DND-41 (cell line): ENCODE data around the gene UPF3A.

Experiments used
- ATAC-seq: fragments of 200-7000 bp; cut with Tn5 transposase; 3 replicates; pipeline ENCODE4 v1.9.1; 2021; ENCODE audit warnings: low read depth; ENCODE audit not compliant: insufficient read depth
- DNase-seq: peaks from one replicate; pipeline ENCODE4 v3.0.0-alpha.2; 2020
- H2AFZ ChIP-seq: 2 replicates; pipeline ENCODE4 v1.6.0; 2012; ENCODE audit warnings: low read depth, low read length
- H3K27ac ChIP-seq: 2 replicates; pipeline ENCODE4 v1.5.1; 2012; ENCODE audit warnings: low read length, inconsistent platforms
- H3K27me3 ChIP-seq: fragments of 200-600 bp; sonication (generic); 2 replicates; pipeline ENCODE4 v1.6.0; 2012; ENCODE audit warnings: low read length, mild to moderate bottlenecking, inconsistent platforms; ENCODE audit not compliant: insufficient read depth, poor library complexity
- H3K36me3 ChIP-seq: 2 replicates; pipeline ENCODE4 v1.5.1; 2012; ENCODE audit warnings: low read length, inconsistent platforms; ENCODE audit not compliant: insufficient read depth
- H3K4me1 ChIP-seq: 2 replicates; pipeline ENCODE4 v1.5.1; 2012; ENCODE audit warnings: mild to moderate bottlenecking, low read length; ENCODE audit not compliant: insufficient read depth
- H3K4me2 ChIP-seq: 2 replicates; pipeline ENCODE4 v1.6.0; 2012; ENCODE audit warnings: mild to moderate bottlenecking, moderate library complexity, low read length, inconsistent platforms; ENCODE audit not compliant: insufficient read depth
- H3K4me3 ChIP-seq, 2 experiments: fragments of 200-600 bp in 1 of 2; shearing (Covaris generic) in 1 of 2; 2 replicates each; pipeline ENCODE4 v1.5.1; 2012 to 2016; ENCODE audit warnings: inconsistent platforms in 2 of 2, low read length in 2 of 2, mild to moderate bottlenecking in 2 of 2, low read depth in 1 of 2, moderate library complexity in 1 of 2
- H3K79me2 ChIP-seq: 2 replicates; pipeline ENCODE4 v1.6.0; 2012; ENCODE audit warnings: low read length, inconsistent platforms; ENCODE audit not compliant: insufficient read depth
- H3K9ac ChIP-seq: 2 replicates; pipeline ENCODE4 v1.6.0; 2012; ENCODE audit warnings: low read depth, mild to moderate bottlenecking, inconsistent platforms, low read length, moderate library complexity
- H3K9me3 ChIP-seq: 2 replicates; pipeline ENCODE4 v1.5.1; 2012; ENCODE audit warnings: low read length, moderate library complexity, mild to moderate bottlenecking, inconsistent platforms; ENCODE audit not compliant: insufficient read depth, severe bottlenecking
- H4K20me1 ChIP-seq: 2 replicates; pipeline ENCODE4 v1.6.0; 2012; ENCODE audit warnings: low read length; ENCODE audit not compliant: insufficient read depth
- EZH2 ChIP-seq: IDR thresholded peaks from 3 replicates; pipeline ENCODE4 v1.6.1; 2012; ENCODE audit warnings: borderline replicate concordance, low read depth, mild to moderate bottlenecking, moderate library complexity, low read length, inconsistent platforms; ENCODE audit not compliant: severe bottlenecking
- TF ChIP-seq, protein P1 (sequence below): IDR thresholded peaks from 2 replicates; pipeline ENCODE4 v1.5.1; 2012; ENCODE audit warnings: borderline replicate concordance, low read length, moderate library complexity, mild to moderate bottlenecking; ENCODE audit not compliant: poor library complexity, severe bottlenecking; ENCODE audit errors: extremely low read depth

Gene UPF3A

DNA sequence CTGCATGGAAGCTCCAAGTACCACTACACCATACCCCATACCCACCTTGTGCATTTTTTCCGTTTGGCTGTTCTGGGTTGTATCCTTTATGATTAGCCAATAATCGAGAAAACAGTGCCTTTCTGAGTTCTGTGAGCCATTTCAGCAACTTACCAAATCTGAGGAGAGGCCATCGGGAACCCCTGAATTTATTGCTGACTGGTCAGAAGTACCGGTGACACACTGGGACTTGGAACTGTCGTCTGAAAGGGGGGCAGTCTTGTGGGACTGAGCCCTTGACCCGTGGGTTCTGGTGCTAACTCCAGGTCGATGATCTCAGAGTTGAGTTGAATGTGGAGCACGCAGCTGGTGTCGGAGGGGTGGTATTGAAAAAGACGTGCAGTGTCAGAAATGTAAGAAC, 15.0 kb downstream of the UPF3A start:
- H3K36me3 ChIP-seq = peaks cover 67% of the 10 kb centered on the region
- H3K4me3 ChIP-seq = no peak overlapping the region
- H3K4me2 ChIP-seq = no peak overlapping the region

GRCh38 chr13:114296902-114297301, 15.5 kb downstream of the UPF3A start:
- H2AFZ ChIP-seq = no peak overlapping the region

More for the DNA sequence above, 15.0 kb downstream of the UPF3A start:
- Histone ChIP-seq H3K4me1 (no peaks in the 10 kb centered on the region), H3K79me2 (peaks cover 10% of the 10 kb centered on the region), H3K9me3 (no peaks in the 10 kb centered on the region), H3K27ac (no peak overlapping the region), H4K20me1 (peaks cover 4% of the 10 kb centered on the region; the same call in 1 of the 2 replicates), H3K27me3 (no peaks in the 10 kb centered on the region), H2AFZ (no peak overlapping the region), H3K9ac (no peak overlapping the region)
- no peak for TF ChIP-seq EZH2
- TF ChIP-seq, protein P1, sequence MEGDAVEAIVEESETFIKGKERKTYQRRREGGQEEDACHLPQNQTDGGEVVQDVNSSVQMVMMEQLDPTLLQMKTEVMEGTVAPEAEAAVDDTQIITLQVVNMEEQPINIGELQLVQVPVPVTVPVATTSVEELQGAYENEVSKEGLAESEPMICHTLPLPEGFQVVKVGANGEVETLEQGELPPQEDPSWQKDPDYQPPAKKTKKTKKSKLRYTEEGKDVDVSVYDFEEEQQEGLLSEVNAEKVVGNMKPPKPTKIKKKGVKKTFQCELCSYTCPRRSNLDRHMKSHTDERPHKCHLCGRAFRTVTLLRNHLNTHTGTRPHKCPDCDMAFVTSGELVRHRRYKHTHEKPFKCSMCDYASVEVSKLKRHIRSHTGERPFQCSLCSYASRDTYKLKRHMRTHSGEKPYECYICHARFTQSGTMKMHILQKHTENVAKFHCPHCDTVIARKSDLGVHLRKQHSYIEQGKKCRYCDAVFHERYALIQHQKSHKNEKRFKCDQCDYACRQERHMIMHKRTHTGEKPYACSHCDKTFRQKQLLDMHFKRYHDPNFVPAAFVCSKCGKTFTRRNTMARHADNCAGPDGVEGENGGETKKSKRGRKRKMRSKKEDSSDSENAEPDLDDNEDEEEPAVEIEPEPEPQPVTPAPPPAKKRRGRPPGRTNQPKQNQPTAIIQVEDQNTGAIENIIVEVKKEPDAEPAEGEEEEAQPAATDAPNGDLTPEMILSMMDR = no peak
- DNase-seq (no peak), ATAC-seq (no peak)

DNA sequence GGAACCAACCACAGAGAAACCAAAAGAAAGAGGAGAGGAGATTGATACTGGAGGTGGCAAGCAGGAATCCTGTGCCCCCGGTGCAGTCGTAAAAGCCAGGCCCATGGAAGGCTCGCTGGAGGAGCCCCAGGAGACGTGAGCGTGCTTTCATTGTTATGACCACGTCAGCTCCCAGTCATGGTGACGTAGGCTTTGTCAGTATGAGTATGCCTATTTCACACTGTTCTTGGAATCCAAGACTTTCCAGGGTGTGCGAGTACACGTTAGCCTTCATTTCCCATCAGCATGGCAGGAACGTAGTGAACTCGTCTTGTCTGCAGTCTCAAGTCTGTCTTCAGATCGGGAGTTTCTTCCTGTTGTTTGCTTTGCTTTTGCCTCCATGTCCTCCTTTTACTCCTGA, 17.5 kb downstream of the UPF3A start:
- no peak overlapping the region for H3K27ac ChIP-seq
- peaks cover 67% of the 10 kb centered on the region for H3K36me3 ChIP-seq
- H3K9ac ChIP-seq = no peak overlapping the region
- no peak overlapping the region for H3K4me2 ChIP-seq
- no peaks in the 10 kb centered on the region for H3K9me3 ChIP-seq
- no peaks in the 10 kb centered on the region for H3K4me1 ChIP-seq
- H4K20me1 ChIP-seq = peaks cover 4% of the 10 kb centered on the region; the same call in 1 of the 2 replicates
- H3K27me3 ChIP-seq = no peaks in the 10 kb centered on the region
- no peak overlapping the region for H2AFZ ChIP-seq
- no peak overlapping the region for H3K4me3 ChIP-seq
- ATAC-seq = no peak
- H3K79me2 ChIP-seq = peaks cover 3% of the 10 kb centered on the region
- TF ChIP-seq EZH2 = no peak
- TF ChIP-seq, protein P1 = no peak
- DNase-seq = no peak

More at GRCh38 chr13:114296902-114297301, 15.5 kb downstream of the UPF3A start:
- H4K20me1 ChIP-seq = peaks cover 4% of the 10 kb centered on the region; the same call in 1 of the 2 replicates
- TF ChIP-seq EZH2 = no peak
- TF ChIP-seq, protein P1 = no peak
- DNase-seq (no peak), ATAC-seq (no peak)
- H3K36me3 ChIP-seq = peaks cover 67% of the 10 kb centered on the region
- no peak overlapping the region for H3K9ac ChIP-seq
- H3K4me2 ChIP-seq = no peak overlapping the region
- H3K27ac ChIP-seq = no peak overlapping the region
- H3K4me3 ChIP-seq = no peak overlapping the region
- no peaks in the 10 kb centered on the region for H3K4me1 ChIP-seq
- H3K27me3 ChIP-seq = no peaks in the 10 kb centered on the region
- peaks cover 10% of the 10 kb centered on the region for H3K79me2 ChIP-seq
- H3K9me3 ChIP-seq = no peaks in the 10 kb centered on the region
